Skeletal muscle cell (primary cell): ENCODE measurements around the gene CLOCK.
"Not testable (repeated sequence)": the region's sequence is repeated elsewhere in the genome, so short reads cannot be mapped to it uniquely, and the experiment has no call there.

Source experiments
- DNase-seq: peaks from one replicate; pipeline ENCODE4 v3.0.0-alpha.2; 2010; ENCODE audit warnings: low read depth
- H3K4me3 ChIP-seq: 2 replicates; pipeline ENCODE4 v1.5.1; 2011; ENCODE audit warnings: low read depth, mild to moderate bottlenecking, control low read depth, low read length, moderate library complexity

The CLOCK gene, protein sequence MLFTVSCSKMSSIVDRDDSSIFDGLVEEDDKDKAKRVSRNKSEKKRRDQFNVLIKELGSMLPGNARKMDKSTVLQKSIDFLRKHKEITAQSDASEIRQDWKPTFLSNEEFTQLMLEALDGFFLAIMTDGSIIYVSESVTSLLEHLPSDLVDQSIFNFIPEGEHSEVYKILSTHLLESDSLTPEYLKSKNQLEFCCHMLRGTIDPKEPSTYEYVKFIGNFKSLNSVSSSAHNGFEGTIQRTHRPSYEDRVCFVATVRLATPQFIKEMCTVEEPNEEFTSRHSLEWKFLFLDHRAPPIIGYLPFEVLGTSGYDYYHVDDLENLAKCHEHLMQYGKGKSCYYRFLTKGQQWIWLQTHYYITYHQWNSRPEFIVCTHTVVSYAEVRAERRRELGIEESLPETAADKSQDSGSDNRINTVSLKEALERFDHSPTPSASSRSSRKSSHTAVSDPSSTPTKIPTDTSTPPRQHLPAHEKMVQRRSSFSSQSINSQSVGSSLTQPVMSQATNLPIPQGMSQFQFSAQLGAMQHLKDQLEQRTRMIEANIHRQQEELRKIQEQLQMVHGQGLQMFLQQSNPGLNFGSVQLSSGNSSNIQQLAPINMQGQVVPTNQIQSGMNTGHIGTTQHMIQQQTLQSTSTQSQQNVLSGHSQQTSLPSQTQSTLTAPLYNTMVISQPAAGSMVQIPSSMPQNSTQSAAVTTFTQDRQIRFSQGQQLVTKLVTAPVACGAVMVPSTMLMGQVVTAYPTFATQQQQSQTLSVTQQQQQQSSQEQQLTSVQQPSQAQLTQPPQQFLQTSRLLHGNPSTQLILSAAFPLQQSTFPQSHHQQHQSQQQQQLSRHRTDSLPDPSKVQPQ

DNA sequence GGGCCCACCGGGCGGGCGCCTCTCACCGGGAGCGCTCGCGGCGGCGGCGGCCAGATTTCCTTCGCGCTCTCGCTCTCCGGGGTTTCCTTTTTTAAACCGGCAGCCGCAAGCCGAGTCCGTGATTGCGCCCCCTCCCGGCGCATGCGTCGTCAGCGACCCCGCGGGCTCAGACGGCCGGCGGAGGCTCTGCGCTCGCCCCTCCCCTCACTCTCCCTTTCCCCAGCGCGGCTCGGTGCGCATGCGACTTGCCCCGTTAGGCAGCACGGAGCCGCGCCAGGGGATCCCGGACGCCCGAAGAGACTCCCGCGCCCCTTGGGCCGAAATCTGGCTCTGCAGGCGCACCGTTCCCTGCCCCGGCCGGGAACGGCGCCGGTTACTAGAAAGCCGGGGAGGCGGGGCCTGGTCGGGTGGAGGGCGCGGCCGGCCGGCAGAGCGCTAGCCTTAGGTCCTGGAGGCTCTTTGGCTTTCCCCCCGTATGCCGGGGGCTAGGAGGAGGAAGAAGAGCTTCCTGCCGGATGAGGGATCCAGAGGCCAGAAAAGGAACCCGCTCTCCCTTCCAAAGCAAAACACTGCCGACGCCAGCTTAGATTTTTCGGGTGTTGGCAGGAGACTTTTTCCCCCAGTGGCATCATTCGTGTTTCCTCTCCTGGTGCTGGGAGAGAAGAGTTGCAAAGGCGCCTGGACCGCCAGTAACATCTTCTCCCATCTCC lies at the start of gene CLOCK:
CLOCK (minus strand) TSS at position 154 of the 710 bp plus-strand sequence. CDS start 64,124 bp downstream, outside the sequence.
- H3K4me3 ChIP-seq: peak within 1 kb of the TSS; percentile 87
- peak; percentile 58 for DNase-seq

DNA sequence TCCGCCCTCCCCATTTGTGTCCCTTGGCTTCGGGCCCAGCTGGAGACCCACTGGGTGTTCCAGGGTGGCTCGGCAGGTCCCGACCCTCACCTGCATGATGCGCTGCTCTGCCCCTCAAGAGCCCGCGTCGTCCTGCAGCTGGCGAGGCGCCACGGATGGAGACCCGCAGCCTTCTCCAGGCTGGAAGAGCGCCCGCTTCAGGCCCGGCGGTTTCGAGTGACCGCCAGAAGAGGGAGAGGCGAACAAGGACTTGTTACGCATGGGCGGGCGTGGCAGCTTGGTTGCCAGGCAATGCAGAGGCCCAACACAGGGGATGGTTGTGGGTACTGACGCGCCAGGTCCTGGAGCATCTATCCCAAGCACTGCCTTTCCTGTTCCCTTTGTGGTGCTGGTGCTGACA lies 45.3 kb upstream of the CLOCK start, which contains the start of gene PDCL2:
PDCL2 (minus strand) TSS at position 232 of the 400 bp plus-strand sequence; CDS start at position 96, 136 bp downstream.
- DNase-seq: no peak
- no peak within 1 kb of the TSS for H3K4me3 ChIP-seq

DNA sequence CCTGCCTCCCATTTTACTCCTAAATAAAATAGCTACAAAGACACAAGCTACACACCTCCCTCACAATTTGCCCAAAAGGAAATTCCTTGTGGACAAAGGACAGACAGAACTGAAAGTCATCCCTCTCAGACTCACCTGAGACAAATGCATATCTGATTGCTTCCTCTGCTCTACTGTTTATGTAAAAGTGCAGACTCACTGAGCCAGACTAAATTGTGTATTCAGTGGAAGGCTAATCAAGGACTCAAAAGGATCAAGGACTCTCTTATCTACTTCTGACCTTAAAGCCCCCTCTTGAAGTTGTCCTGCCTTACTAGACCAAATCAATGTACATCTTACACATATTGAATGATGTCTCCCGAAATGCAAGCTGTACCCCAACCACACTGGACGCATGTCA lies 41.5 kb upstream of the CLOCK start:
- no peak for DNase-seq
- no peak overlapping the region for H3K4me3 ChIP-seq

DNA sequence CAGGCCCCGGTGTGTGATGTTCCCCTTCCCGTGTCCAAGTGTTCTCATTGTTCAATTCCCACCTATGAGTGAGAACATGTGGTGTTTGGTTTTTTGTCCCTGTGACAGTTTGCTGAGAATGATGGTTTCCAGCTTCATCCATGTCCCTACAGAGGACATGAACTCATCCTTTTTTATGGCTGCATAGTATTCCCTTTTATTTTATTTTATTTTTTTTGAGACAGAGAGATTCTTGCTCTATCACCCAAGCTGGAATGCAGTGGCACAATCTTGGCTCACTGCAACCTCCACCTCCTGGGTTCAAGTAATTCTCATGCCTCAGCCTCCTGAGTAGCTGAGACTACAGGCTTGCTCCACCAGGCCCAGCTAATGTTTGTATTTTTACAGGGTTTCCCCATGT lies 36.1 kb upstream of the CLOCK start:
- not testable (repeated sequence) for H3K4me3 ChIP-seq

DNA sequence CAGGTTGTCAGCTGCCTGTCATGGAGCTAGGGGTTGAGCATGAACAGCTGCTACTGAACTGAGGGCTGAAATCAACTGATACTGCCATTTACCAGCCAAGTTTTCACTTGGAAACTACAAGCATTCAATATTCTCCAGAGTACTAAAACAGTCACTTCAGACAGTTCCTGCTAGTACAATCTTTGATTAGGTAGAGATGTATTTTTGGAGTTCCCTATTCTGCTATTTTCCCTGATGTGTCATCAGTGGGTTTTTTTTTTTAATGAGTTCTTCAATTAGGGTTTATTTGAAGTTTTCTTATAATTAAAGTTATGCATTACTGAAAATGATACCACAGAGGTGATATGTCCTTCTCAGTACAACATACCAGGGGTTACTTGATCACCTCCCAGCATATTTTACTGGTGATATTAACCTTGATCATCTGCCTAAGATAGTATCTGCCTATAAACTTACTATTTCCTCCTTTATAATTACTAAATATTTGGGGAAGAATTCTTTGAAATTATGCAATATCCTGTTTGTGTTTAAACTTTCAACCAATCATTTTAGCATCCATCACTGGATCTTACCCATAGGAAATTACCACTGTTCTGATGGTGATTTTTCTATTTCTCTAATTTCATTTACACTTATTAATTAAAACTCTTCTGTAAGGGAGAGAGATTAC lies 31.8 kb upstream of the CLOCK start:
- no peak overlapping the region for H3K4me3 ChIP-seq
- DNase-seq: no peak

More for the DNA sequence above, 36.1 kb upstream of the CLOCK start:
- not testable (repeated sequence) for DNase-seq

DNA sequence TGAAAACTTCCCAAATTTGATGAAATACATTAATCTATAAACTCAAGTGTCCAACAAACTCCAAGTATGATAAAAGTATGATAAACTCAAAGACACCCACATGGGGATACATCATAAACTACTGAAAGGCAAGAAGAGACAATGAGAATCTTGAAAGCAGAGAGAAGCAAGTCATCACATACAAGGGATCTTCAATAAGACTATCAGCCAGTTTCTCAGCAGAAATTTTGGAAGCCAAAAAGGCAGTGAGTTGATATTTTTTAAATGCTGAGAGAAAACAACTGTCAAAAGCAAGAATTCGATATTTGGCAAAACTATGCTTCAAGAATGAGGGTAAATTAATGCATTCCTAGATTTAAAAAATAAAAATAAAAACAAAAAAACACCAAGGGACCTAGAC lies 28.8 kb upstream of the CLOCK start:
- H3K4me3 ChIP-seq: no peak overlapping the region
- no peak for DNase-seq

DNA sequence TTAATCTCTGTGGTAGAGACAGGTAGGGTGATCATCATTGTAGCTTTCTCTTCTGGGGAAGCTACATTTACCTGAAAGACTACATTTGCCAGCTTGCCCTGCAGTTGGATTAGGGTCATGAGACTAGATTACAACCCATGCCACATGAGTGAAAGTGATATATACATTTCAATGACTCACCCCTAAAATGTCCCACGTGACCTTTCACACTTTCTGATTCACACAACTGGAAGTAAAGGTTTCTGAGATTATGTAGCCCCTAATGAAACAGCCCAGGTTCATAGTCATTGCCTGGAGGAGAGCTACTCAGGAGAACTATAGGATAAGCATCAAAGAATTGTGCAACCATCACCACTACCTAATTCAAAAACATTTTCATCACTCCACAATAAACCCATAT lies 27.5 kb upstream of the CLOCK start:
- no peak for DNase-seq

DNA sequence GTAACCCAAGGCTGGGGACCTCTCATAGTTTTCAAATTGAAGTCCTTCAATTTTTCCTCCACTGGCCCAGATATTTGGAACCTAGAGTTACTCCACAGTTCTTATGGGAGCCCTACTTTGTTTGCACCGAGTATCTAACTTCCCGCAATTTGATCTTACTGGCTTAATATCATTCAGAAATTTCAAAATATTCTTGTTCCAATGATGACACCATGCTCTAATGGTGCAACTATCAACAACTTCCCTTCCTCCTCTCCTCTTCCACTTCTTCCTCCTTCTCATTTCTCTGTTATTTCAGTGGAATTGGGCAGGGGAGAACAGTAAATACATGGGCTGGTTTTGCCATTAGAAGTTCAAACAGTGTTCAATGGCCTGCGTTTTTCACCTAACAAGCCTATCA lies 25.1 kb upstream of the CLOCK start:
- no peak overlapping the region for H3K4me3 ChIP-seq
- no peak for DNase-seq

More for the DNA sequence above, 27.5 kb upstream of the CLOCK start:
- H3K4me3 ChIP-seq: no peak overlapping the region

DNA sequence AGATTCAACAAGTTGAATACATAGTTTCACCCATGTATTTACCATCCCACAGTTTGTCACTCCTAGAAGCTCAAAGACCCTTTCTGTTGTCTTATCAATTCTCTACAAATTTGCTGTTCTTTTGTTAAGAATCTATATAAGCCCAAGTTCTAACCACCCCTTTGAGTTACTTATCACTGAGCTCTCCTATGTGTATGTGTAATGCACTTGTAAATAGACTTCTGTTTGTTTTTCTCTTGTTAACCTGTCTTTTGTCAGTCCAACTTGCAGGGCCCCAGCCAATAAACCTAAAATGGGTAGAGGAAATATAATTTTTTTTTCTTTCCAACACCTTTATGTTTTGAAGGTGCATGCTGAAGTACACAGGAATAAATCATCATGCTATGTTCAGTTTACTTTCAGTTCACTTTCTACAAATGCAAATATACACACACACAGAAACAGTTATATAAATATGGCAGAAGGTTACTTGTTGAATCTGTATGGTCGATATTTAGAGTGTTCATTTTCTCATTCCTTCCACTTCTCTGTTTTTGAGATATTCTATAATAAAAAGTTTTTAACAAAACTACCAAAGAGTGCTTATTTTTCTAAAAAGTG lies 22.3 kb upstream of the CLOCK start:
- H3K4me3 ChIP-seq: no peak overlapping the region
- no peak for DNase-seq

DNA sequence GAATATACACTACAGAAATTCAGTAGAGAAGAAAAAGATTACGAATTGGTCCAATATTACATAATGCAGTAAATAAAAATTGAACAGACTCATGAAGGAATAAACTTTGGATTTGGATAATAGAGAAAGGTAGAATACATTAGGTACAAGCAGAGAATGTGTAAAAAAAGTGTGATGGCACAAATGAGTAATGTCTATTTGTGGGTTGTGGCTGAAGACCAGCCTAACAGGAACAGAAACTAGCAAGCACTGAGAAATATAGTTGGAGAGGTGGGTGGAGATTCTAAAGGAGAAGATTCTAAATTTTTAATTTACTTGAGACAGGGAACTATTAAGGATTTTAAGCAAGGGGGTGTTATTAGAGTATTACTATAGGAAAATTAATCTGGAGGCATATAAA lies 15.2 kb upstream of the CLOCK start:
- no peak overlapping the region for H3K4me3 ChIP-seq
- no peak for DNase-seq

DNA sequence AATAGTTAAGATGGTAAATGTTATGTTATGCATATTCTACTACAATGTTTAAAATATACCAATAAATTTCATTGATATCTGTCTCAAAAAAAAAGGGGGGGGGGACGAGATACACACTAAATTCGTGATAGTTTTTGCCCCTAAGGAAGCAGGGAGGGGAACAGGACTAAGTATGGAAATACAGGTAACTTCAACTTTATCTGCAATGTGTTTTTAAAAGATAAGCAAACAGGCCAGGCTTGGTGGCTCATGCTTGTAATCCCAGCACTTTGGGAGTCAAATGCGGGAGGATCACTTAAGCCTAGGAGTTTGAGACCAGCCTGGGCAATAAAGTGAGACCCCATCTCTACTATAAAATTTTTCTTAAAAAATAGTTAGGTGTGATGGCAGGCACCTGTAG lies 13.4 kb upstream of the CLOCK start:
- no peak overlapping the region for H3K4me3 ChIP-seq
- no peak for DNase-seq

DNA sequence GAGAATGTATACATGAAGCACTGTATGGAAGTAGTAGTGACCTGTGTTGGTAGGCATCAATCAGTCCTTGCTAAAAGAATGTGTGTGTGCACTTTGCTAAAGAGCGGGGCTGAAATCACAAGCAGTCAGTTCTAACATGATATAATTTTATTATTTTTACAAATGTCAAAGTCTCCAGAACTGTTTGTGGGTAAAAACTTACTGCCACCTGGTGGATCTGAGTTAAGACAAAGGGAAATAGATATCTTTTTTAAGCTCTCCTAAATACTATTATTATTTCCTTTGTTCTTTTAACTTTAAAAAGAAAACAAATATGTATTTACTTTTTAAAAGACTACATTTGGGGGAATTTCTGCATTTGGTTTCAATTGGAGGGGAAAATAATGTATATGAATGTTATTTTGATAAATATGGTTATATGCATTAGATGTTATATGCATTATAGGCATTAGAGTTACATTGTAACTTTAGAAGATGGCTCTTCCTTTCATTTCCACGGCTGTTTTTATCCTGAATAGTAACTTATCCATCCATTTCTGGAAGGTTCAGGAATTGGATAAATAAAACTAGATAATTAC lies 7.8 kb upstream of the CLOCK start:
- peak; percentile 25 for DNase-seq
- H3K4me3 ChIP-seq: no peak overlapping the region

DNA sequence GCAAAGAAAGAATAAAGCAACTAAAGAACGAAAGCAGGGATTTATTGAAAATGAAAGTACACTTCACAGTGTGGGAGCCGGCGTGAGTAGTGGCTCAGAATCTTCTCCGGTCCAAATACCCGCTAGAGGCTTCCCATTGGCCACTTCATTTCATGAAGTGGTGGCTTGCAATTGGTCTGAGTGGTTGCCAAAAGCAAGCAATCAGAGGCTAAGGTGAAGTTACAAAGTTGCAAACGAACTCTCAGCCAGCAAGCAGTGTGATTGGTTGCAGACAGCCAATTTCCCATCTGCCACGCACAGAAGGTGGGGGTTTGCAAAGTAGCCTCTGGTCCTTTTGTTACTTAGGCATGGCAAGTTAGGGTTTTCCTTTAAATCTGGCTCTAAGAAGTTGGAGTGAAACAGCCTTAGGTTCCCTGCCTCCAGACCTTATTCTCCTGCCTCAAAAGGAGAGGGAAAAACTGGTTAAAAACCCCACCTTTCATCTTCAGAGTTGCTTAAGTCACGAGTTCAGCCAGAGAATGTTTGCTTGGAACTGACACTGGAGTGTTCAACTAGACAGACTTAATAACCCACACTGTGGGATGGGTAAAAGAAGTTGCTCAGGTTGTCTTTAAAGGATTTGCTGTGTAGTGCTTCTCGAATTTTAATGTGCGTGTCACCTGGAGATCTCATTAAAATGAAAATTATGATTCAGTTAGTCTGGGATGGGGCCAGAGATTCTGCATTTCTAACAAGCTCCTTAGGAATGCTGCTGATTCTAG lies 6.9 kb upstream of the CLOCK start:
- DNase-seq: peak; percentile 28

DNA sequence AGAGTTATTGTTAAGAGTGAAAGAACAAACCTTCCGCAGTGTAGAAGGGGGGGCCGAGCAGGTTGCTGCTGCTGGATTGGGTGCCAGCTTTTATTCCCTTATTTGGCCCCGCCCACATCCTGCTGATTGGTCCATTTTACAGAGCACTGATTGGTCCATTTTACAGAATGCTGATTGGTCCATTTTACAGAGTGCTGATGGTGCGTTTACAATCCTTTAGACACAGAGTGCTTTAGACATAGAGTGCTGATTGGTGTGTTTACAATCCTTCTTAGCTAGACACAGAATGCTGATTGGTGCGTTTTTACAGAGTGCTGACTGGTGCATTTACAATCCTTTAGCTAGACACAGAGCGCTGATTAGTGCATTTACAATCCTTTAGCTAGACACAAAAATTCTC lies 5.3 kb upstream of the CLOCK start:
- not testable (repeated sequence) for H3K4me3 ChIP-seq, DNase-seq

More for the DNA sequence above, 6.9 kb upstream of the CLOCK start:
- H3K4me3 ChIP-seq: peak overlapping the region; percentile 12

DNA sequence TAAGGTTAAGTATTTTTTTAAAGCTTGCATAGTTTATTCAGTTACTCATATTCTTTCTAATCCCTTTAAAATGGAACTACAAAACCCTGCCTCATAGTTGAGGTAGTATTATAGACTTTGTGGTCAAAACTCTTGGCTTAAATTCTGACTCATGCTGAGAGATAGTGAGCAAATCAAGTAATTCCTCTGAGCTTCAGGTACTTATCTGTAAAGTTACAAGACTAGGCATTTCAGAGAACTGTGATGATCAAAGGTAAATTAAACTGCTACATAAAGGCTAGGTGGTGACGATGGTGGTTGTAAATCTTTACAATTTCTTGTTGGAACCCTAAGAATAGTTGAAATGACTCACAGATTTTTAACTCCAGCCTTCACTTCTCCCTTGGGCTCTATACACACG lies 3.2 kb upstream of the CLOCK start:
- peak; percentile 42 for DNase-seq

DNA sequence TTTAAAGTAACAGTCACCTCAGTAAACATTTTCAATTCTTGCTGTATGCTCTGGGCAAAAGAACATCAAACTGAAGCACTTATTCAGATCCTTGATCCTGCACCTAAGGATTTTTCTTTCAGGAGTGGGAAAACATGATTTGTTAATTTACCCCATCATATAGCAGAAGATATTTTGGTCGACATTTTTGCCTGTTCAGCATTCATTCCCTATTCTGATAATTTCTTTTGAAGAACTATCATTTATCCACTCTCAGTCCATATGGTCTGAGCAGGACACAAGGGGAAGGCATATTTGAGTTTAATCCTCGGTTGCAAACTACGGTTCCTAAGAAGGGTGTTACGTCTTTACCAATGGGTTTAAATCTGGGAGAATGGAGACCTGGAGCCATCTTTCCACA lies 1.2 kb upstream of the CLOCK start:
- no peak for DNase-seq
- peak overlapping the region; percentile 87 for H3K4me3 ChIP-seq

More for the DNA sequence above, 3.2 kb upstream of the CLOCK start:
- H3K4me3 ChIP-seq: no peak overlapping the region

DNA sequence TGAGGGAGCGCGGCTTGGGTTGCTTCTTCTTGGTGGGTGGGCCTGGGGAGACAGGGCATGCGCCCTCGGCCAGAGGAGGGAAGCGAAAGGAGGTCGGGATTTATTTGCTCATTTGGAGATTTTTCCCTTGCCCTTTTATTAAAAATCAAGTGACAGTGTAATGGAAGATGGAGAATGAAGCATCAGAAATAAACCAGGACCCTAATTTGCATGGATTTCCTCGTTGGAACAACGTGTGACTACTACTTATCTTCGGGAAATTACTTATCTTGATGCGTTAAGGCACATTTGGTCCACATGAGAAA lies 709 bp upstream of the CLOCK start:
- peak overlapping the region; percentile 87 for H3K4me3 ChIP-seq
- DNase-seq: peak; percentile 11

DNA sequence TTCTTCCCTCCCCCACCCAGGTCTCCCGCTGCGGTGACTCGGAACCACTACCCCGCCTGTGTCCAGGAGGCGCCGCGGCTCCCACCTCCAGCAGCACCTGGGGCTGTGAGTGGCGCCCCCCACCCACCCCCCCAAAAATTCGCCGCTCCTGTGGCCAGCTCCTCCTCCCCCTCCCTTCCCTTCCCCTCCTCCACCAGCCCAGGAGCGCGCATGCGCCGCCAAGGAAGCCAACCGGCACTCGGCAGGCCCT lies 278 bp downstream of the CLOCK start:
- peak overlapping the region; percentile 87 for H3K4me3 ChIP-seq
- no peak for DNase-seq
